ENCODE data around the gene PHLDB2.

PHLDB2 gene

GRCh38 chr3:111885578-111885977 is 26.5 kb downstream of the PHLDB2 start:
- CTCF ChIA-PET, result no interaction called here
- DNase-seq (ENCODE audit: extremely low spot score), result no peak
- POLR2A ChIA-PET, result no interaction called here
- no peak for TF ChIP-seq FOXK2 (IDR thresholded peaks at IDR 0.05)
- TF ChIP-seq L3MBTL2 (conservative IDR thresholded peaks at IDR 0.05), result no peak
- no peak for TF ChIP-seq FOXA1 (IDR thresholded peaks at IDR 0.05)

DNA sequence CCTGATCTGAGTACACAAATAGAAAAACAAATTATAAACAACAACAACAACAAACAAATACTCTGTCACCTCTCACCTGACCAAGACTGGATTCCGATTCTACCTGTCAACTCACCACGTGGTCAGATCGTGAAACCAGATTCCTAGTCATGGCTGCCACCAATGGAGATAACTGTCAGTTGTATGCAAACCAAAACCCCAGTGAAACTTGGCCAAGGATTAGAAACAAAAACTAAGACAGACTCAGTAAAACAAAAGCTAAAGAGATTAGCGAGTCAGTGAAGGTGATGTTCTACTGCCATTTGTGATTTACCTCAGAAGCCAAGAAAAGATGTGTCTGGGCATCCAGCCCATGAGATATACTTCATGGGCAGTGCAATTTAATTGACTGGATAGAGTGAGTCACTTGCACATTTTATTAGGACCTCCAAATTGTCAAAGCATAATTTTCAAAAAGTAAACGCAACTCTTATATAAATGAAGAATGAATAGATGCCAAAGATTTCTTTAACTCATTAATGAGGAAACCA is 31.1 kb downstream of the PHLDB2 start:
- TF ChIP-seq FOXK2 (IDR thresholded peaks at IDR 0.05), result no peak
- no peak for TF ChIP-seq LEF1 (IDR thresholded peaks at IDR 0.05; ENCODE audit: borderline replicate concordance)
- no peak for TF ChIP-seq HDGF (IDR thresholded peaks at IDR 0.05; ENCODE audit: borderline replicate concordance)
- TF ChIP-seq ZNF384 (IDR thresholded peaks at IDR 0.05), result no peak
- no peak for TF ChIP-seq SUZ12 (IDR thresholded peaks at IDR 0.05)
- TF ChIP-seq PKNOX1 (IDR thresholded peaks at IDR 0.05), result no peak
- no peak for TF ChIP-seq CTBP1 (IDR thresholded peaks at IDR 0.05; ENCODE audit: borderline replicate concordance)
- no peak for TF ChIP-seq BHLHE40 (IDR thresholded peaks at IDR 0.05; ENCODE audit: borderline replicate concordance)
- ChIA-PET CTCF (no interaction called here), POLR2A (interaction anchor here (1.0 kb wide), 1 partner anchor 89 kb away, joined by 3 read pairs; the partner anchor contains the start of gene ABHD10)
- no peak for DNase-seq (ENCODE audit: extremely low spot score)

DNA sequence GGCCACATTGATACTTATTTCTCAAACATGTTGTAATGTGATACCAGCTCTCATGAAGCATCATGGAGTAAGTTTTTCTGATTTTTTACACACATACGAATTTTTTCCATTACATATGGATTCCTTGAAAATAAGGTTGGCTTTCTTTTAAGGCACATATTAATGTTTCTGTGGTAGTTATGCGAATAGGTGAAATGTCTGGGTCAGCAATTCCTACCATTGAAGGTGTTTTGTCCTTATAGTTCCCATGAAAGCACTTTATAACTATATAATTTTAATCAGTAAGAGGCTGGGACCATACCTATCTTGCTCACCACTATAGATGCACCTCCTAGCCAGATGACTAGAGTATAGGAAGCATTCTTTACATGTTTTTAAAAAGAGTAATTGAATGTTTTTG is 33.0 kb downstream of the PHLDB2 start:
- no peak for DNase-seq (ENCODE audit: extremely low spot score)
- TF ChIP-seq SP1 (IDR thresholded peaks at IDR 0.05) (no peak), PKNOX1 (IDR thresholded peaks at IDR 0.05) (no peak), ARNT (IDR thresholded peaks at IDR 0.05) (no peak), FOXA1 (IDR thresholded peaks at IDR 0.05) (no peak), L3MBTL2 (conservative IDR thresholded peaks at IDR 0.05) (no peak), CTBP1 (IDR thresholded peaks at IDR 0.05; ENCODE audit: borderline replicate concordance) (no peak), LEF1 (IDR thresholded peaks at IDR 0.05; ENCODE audit: borderline replicate concordance) (no peak), TARDBP (IDR thresholded peaks at IDR 0.05) (no peak), FOXM1 (IDR thresholded peaks at IDR 0.05; ENCODE audit: borderline replicate concordance) (no peak), SUZ12 (IDR thresholded peaks at IDR 0.05) (no peak), BHLHE40 (IDR thresholded peaks at IDR 0.05; ENCODE audit: borderline replicate concordance) (no peak), FOXK2 (IDR thresholded peaks at IDR 0.05) (no peak), NFRKB (IDR thresholded peaks at IDR 0.05) (no peak), ELF4 (IDR thresholded peaks at IDR 0.05) (no peak), HDGF (IDR thresholded peaks at IDR 0.05; ENCODE audit: borderline replicate concordance) (no peak), ZNF384 (IDR thresholded peaks at IDR 0.05) (no peak)
- POLR2A ChIA-PET, result no interaction called here
- CTCF ChIA-PET, result no interaction called here

- POLR2A ChIA-PET, result interaction anchor here (1.1 kb wide), 1 partner anchor 84 kb away, joined by 3 read pairs; the partner anchor contains the start of gene ABHD10
- CTCF ChIA-PET, result interaction anchor here (0.6 to 1.4 kb wide), 5 partner anchors 27 to 222 kb away, joined by 3 to 4 read pairs (median 4); no protein-coding TSS in a partner anchor
- no peak for TF ChIP-seq ZNF384 (IDR thresholded peaks at IDR 0.05)
- TF ChIP-seq HDGF (IDR thresholded peaks at IDR 0.05; ENCODE audit: borderline replicate concordance), result no peak
- TF ChIP-seq L3MBTL2 (conservative IDR thresholded peaks at IDR 0.05), result no peak
- no peak for TF ChIP-seq TARDBP (IDR thresholded peaks at IDR 0.05)
- TF ChIP-seq ARNT (IDR thresholded peaks at IDR 0.05), result no peak
- TF ChIP-seq PKNOX1 (IDR thresholded peaks at IDR 0.05), result no peak
- no peak for TF ChIP-seq LEF1 (IDR thresholded peaks at IDR 0.05; ENCODE audit: borderline replicate concordance)
- TF ChIP-seq NFRKB (IDR thresholded peaks at IDR 0.05), result no peak
- no peak for TF ChIP-seq SP1 (IDR thresholded peaks at IDR 0.05)
- TF ChIP-seq ELF4 (IDR thresholded peaks at IDR 0.05), result no peak
- TF ChIP-seq FOXK2 (IDR thresholded peaks at IDR 0.05), result no peak
- TF ChIP-seq BHLHE40 (IDR thresholded peaks at IDR 0.05; ENCODE audit: borderline replicate concordance), result no peak
- no peak for TF ChIP-seq FOXA1 (IDR thresholded peaks at IDR 0.05)
- TF ChIP-seq FOXM1 (IDR thresholded peaks at IDR 0.05; ENCODE audit: borderline replicate concordance), result no peak
- TF ChIP-seq SUZ12 (IDR thresholded peaks at IDR 0.05), result no peak
- no peak for TF ChIP-seq CTBP1 (IDR thresholded peaks at IDR 0.05; ENCODE audit: borderline replicate concordance)
- DNase-seq (ENCODE audit: extremely low spot score), result peak; percentile 39
Observed at GRCh38 chr3:111895071-111895470, 36.0 kb downstream of the PHLDB2 start.

DNA sequence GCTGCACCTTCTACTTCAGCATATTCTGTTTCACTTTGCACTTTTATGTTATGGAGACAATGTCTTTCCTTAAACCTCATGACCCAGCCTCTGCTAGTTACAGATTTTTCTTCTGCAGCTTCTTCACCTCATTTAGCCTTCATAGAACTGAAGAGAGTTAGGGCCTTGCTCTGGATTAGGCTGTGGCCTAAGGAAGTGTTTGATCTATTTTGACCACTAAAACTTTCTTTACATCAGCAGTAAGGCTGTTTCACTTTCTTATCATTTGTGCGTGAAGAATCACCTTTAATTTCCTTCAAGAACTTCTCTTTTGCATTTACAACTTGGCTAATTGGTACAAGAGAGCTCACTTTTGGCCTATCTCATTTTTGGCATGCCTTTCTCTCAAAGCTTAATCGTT is 40.9 kb downstream of the PHLDB2 start:
- POLR2A ChIA-PET, result no interaction called here

More for the DNA sequence above, 40.9 kb downstream of the PHLDB2 start:
- CTCF ChIA-PET, result interaction anchor here (0.6 kb wide), 1 partner anchor 9 kb away, joined by 4 read pairs; no protein-coding TSS in a partner anchor
- TF ChIP-seq PKNOX1 (IDR thresholded peaks at IDR 0.05) (no peak), LEF1 (IDR thresholded peaks at IDR 0.05; ENCODE audit: borderline replicate concordance) (no peak), FOXK2 (IDR thresholded peaks at IDR 0.05) (no peak), BHLHE40 (IDR thresholded peaks at IDR 0.05; ENCODE audit: borderline replicate concordance) (no peak), SP1 (IDR thresholded peaks at IDR 0.05) (no peak), FOXM1 (IDR thresholded peaks at IDR 0.05; ENCODE audit: borderline replicate concordance) (no peak), FOXA1 (IDR thresholded peaks at IDR 0.05) (no peak), ARNT (IDR thresholded peaks at IDR 0.05) (no peak), ELF4 (IDR thresholded peaks at IDR 0.05) (no peak), L3MBTL2 (conservative IDR thresholded peaks at IDR 0.05) (no peak)
- no peak for DNase-seq (ENCODE audit: extremely low spot score)

All from HEK293T (cell line).